ENCODE data around the gene ELMOD3. TPM values are rescaled to one million over a fixed set of nuclear protein-coding genes. Genes with fewer than 3 reads are reported as not detected.

The ELMOD3 gene
- total and polyA plus RNA-seq, 9 of the 15 experiments (the other 6 are each of a cell fraction or from before 2014, with no cell fraction given), result 2.7 to 18.7 (median 11.6) TPM

- TF ChIP-seq, protein P1, sequence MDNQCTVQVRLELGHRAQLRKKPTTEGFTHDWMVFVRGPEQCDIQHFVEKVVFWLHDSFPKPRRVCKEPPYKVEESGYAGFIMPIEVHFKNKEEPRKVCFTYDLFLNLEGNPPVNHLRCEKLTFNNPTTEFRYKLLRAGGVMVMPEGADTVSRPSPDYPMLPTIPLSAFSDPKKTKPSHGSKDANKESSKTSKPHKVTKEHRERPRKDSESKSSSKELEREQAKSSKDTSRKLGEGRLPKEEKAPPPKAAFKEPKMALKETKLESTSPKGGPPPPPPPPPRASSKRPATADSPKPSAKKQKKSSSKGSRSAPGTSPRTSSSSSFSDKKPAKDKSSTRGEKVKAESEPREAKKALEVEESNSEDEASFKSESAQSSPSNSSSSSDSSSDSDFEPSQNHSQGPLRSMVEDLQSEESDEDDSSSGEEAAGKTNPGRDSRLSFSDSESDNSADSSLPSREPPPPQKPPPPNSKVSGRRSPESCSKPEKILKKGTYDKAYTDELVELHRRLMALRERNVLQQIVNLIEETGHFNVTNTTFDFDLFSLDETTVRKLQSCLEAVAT (IDR thresholded peaks at IDR 0.05), result no peak
- TF ChIP-seq KDM5B (IDR thresholded peaks at IDR 0.05; ENCODE audit: insufficient replicate concordance, low read depth, low read length) (peak; percentile 65), SRSF3 (IDR thresholded peaks at IDR 0.05; ENCODE audit: insufficient read depth, low read length) (no peak), EWSR1 (IDR thresholded peaks at IDR 0.05; ENCODE audit: borderline replicate concordance, low read depth, partially characterized antibody) (no peak), PURB (CRISPR knock-in tag; IDR thresholded peaks at IDR 0.05; ENCODE audit: low read depth) (no peak), BHLHE40 (IDR thresholded peaks at IDR 0.05; ENCODE audit: low read length) (peak; percentile 41), HDAC1 (IDR thresholded peaks at IDR 0.05) (0 out of 4 replicates have a peak, but pooled peaks of 1 of the 2 experiments have one; percentile 40), ZNF12 (CRISPR knock-in tag; IDR thresholded peaks at IDR 0.05) (no peak; the same call in 1 of the 2 replicates), YY1 (IDR thresholded peaks at IDR 0.05; ENCODE audit: borderline replicate concordance in 1 of 3, control insufficient read depth in 1 of 3, extremely low read depth in 1 of 3, insufficient read depth in 3 of 3, insufficient read length in 1 of 3, insufficient replicate concordance in 2 of 3, low read depth in 1 of 3, low read length in 2 of 3) (peak in 2 of 3 experiments; percentile 58), ZNF766 (CRISPR knock-in tag; conservative IDR thresholded peaks at IDR 0.05) (peak; percentile 79), CBX1 (IDR thresholded peaks at IDR 0.05; ENCODE audit: low read depth) (no peak), SNIP1 (IDR thresholded peaks at IDR 0.05; ENCODE audit: low read depth) (peak; percentile 56; the same call in 1 of the 2 replicates), SRSF7 (optimal IDR thresholded peaks at IDR 0.05; ENCODE audit: low read depth, low read length) (no peak), PPARD (CRISPR knock-in tag; IDR thresholded peaks at IDR 0.05) (no peak), MXI1 (IDR thresholded peaks at IDR 0.05; ENCODE audit: low read depth, low read length) (peak; percentile 42; the same call in 1 of the 2 replicates), ERF (CRISPR knock-in tag; IDR thresholded peaks at IDR 0.05) (no peak), SP1 (CRISPR knock-in tag; IDR thresholded peaks at IDR 0.05) (peak; percentile 93)
- TF ChIP-seq, protein P2, sequence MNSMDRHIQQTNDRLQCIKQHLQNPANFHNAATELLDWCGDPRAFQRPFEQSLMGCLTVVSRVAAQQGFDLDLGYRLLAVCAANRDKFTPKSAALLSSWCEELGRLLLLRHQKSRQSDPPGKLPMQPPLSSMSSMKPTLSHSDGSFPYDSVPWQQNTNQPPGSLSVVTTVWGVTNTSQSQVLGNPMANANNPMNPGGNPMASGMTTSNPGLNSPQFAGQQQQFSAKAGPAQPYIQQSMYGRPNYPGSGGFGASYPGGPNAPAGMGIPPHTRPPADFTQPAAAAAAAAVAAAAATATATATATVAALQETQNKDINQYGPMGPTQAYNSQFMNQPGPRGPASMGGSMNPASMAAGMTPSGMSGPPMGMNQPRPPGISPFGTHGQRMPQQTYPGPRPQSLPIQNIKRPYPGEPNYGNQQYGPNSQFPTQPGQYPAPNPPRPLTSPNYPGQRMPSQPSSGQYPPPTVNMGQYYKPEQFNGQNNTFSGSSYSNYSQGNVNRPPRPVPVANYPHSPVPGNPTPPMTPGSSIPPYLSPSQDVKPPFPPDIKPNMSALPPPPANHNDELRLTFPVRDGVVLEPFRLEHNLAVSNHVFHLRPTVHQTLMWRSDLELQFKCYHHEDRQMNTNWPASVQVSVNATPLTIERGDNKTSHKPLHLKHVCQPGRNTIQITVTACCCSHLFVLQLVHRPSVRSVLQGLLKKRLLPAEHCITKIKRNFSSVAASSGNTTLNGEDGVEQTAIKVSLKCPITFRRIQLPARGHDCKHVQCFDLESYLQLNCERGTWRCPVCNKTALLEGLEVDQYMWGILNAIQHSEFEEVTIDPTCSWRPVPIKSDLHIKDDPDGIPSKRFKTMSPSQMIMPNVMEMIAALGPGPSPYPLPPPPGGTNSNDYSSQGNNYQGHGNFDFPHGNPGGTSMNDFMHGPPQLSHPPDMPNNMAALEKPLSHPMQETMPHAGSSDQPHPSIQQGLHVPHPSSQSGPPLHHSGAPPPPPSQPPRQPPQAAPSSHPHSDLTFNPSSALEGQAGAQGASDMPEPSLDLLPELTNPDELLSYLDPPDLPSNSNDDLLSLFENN (IDR thresholded peaks at IDR 0.05; ENCODE audit: low read depth in 2 of 2, low read length in 2 of 2), result no peak
- TF ChIP-seq, protein P3, sequence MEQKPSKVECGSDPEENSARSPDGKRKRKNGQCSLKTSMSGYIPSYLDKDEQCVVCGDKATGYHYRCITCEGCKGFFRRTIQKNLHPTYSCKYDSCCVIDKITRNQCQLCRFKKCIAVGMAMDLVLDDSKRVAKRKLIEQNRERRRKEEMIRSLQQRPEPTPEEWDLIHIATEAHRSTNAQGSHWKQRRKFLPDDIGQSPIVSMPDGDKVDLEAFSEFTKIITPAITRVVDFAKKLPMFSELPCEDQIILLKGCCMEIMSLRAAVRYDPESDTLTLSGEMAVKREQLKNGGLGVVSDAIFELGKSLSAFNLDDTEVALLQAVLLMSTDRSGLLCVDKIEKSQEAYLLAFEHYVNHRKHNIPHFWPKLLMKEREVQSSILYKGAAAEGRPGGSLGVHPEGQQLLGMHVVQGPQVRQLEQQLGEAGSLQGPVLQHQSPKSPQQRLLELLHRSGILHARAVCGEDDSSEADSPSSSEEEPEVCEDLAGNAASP (IDR thresholded peaks at IDR 0.05), result no peak
Observed at GRCh38 chr2:85418132-85419008, 63.8 kb downstream of the ELMOD3 start, which contains the start of gene SH2D6 (continued).

All from K562 (cell line).